HTR-8/SVneo (cell line): Measurements from ENCODE around the gene AUTS2.

ENCODE experiments used
- DNase-seq: peaks from one replicate; pipeline ENCODE4 v3.0.0; 2011; ENCODE audit warnings: low spot score, mixed read lengths; ENCODE audit not compliant: insufficient read length
- FAIRE-seq: peaks from 2 replicates; lab custom pipeline; 2011; peaks lifted over from hg19 to GRCh38; lab: Jason Lieb, UNC

Gene AUTS2

GRCh38 chr7:70035955-70036354, 437.7 kb downstream of the AUTS2 start:
- no peak for FAIRE-seq
- DNase-seq, result no peak

GRCh38 chr7:70036695-70037094, 438.4 kb downstream of the AUTS2 start:
- FAIRE-seq, result no peak
- DNase-seq, result no peak

GRCh38 chr7:70037171-70037933, 439.1 kb downstream of the AUTS2 start:
- no peak for DNase-seq
- FAIRE-seq, result no peak

GRCh38 chr7:70040051-70040450, 441.8 kb downstream of the AUTS2 start:
- no peak for DNase-seq
- FAIRE-seq, result no peak

GRCh38 chr7:70040970-70041766, 442.9 kb downstream of the AUTS2 start:
- DNase-seq (no peak), FAIRE-seq (no peak)

- FAIRE-seq, result no peak
- DNase-seq, result no peak
Observed at GRCh38 chr7:70042533-70042932, 444.3 kb downstream of the AUTS2 start.

- FAIRE-seq (no peak), DNase-seq (no peak)
Observed at GRCh38 chr7:70043015-70043538, 444.8 kb downstream of the AUTS2 start.

GRCh38 chr7:70044064-70044463, 445.8 kb downstream of the AUTS2 start:
- FAIRE-seq, result no peak
- DNase-seq, result no peak

- no peak for FAIRE-seq
- no peak for DNase-seq
Observed at GRCh38 chr7:70044525-70044924, 446.2 kb downstream of the AUTS2 start.

GRCh38 chr7:70044981-70045380, 446.7 kb downstream of the AUTS2 start:
- no peak for FAIRE-seq
- DNase-seq, result no peak

- DNase-seq, result no peak
- FAIRE-seq, result no peak
Observed at GRCh38 chr7:70047384-70047783, 449.1 kb downstream of the AUTS2 start.

- DNase-seq, result no peak
- no peak for FAIRE-seq
Observed at GRCh38 chr7:70047891-70048448, 449.7 kb downstream of the AUTS2 start.

- no peak for FAIRE-seq
- no peak for DNase-seq
Observed at GRCh38 chr7:70051726-70052125, 453.5 kb downstream of the AUTS2 start.

GRCh38 chr7:70052691-70053090, 454.4 kb downstream of the AUTS2 start:
- no peak for FAIRE-seq

GRCh38 chr7:70053421-70053820, 455.1 kb downstream of the AUTS2 start:
- DNase-seq (no peak), FAIRE-seq (no peak)

More at GRCh38 chr7:70052691-70053090, 454.4 kb downstream of the AUTS2 start:
- peak; percentile 14 for DNase-seq

- DNase-seq (no peak), FAIRE-seq (no peak)
Observed at GRCh38 chr7:70053989-70054388, 455.7 kb downstream of the AUTS2 start.

- DNase-seq (no peak), FAIRE-seq (no peak)
Observed at GRCh38 chr7:70056363-70056762, 458.1 kb downstream of the AUTS2 start.

- FAIRE-seq (no peak), DNase-seq (no peak)
Observed at GRCh38 chr7:70060298-70061068, 462.2 kb downstream of the AUTS2 start.

GRCh38 chr7:70063371-70063770, 465.1 kb downstream of the AUTS2 start:
- DNase-seq (no peak), FAIRE-seq (no peak)

GRCh38 chr7:70063927-70064326, 465.7 kb downstream of the AUTS2 start:
- FAIRE-seq (no peak), DNase-seq (no peak)
